Lung (tissue), 12 donors: ENCODE results near the gene JAKMIP3. TPM values are rescaled to one million over a fixed set of nuclear protein-coding genes. Genes with fewer than 3 reads are reported as not detected.

Experiments
- ATAC-seq: fragments of 200-7000 bp; cut with Tn5 transposase; one replicate; pipeline ENCODE4 v1.9.1; 2020; ENCODE audit warnings: moderate number of reproducible peaks; ENCODE audit not compliant: insufficient read depth, low FRiP score
- DNase-seq, 3 donors: peaks; one replicate each; pipeline ENCODE4 v3.0.0-alpha.2; 2013 to 2017
- H3K27ac ChIP-seq, 2 donors: one replicate each; pipeline ENCODE4 v1.5.1; 2013; ENCODE audit warnings: mild to moderate bottlenecking in 2 of 2, moderate library complexity in 2 of 2, control low read depth in 1 of 2, inconsistent platforms in 1 of 2, low read depth in 1 of 2, low read length in 1 of 2
- H3K27me3 ChIP-seq, 3 donors: one replicate each; pipeline ENCODE4 v1.5.1; 2013; ENCODE audit warnings: low read length in 2 of 3; ENCODE audit not compliant: control insufficient read depth in 3 of 3, insufficient read depth in 3 of 3
- H3K36me3 ChIP-seq, 4 donors: one replicate each; pipeline ENCODE4 v1.5.1; 2013; ENCODE audit warnings: low read length in 4 of 4, mild to moderate bottlenecking in 1 of 4, moderate library complexity in 1 of 4; ENCODE audit not compliant: control insufficient read depth in 4 of 4, insufficient read depth in 4 of 4
- H3K4me1 ChIP-seq, 5 donors: one replicate each; pipeline ENCODE4 v1.5.1; 2013; ENCODE audit warnings: low read length in 5 of 5, mild to moderate bottlenecking in 2 of 5, moderate library complexity in 1 of 5; ENCODE audit not compliant: control insufficient read depth in 5 of 5, insufficient read depth in 5 of 5
- H3K4me3 ChIP-seq: one replicate; pipeline ENCODE4 v1.5.1; 2013; ENCODE audit warnings: mild to moderate bottlenecking, control low read depth, moderate library complexity
- H3K9ac ChIP-seq, 2 donors: one replicate each; pipeline ENCODE4 v1.5.1; 2013; ENCODE audit warnings: low read length in 2 of 2, control low read depth in 1 of 2; ENCODE audit not compliant: insufficient read depth in 1 of 2
- H3K9me3 ChIP-seq, 4 donors: one replicate each; pipeline ENCODE4 v1.5.1; 2013; ENCODE audit warnings: low read length in 3 of 4, mild to moderate bottlenecking in 1 of 4, moderate library complexity in 1 of 4; ENCODE audit not compliant: control insufficient read depth in 4 of 4, insufficient read depth in 3 of 4
- CTCF ChIP-seq: IDR thresholded peaks from 2 replicates; pipeline ENCODE4 v1.5.1; 2012; ENCODE audit warnings: mild to moderate bottlenecking; ENCODE audit errors: control extremely low read depth, extremely low read depth
- WGBS, 2 donors: extraction: QIAGEN DNeasy Blood & Tissue Kit; methylation state at CpG; one replicate each; pipeline ENCODE4 v1.1.7; 2013; 5-methylcytosine and 5-hydroxymethylcytosine counted together
- polyA plus RNA-seq, 2 donors: library from polyadenylated mRNA; stranded (reverse); fragments of 200-250 nt; gene quantifications; one replicate each; pipeline ENCODE4 v1.2.1, GENCODE V29; 2013
- total RNA-seq, 2 donors: library from RNA; depleted of rRNA in 1 of 2; stranded (reverse); fragments of >200 nt in 1 of 2; gene quantifications; one replicate each; pipeline ENCODE4 v1.2.1, GENCODE V29; 2014 to 2021
- donor health status: control.
- donor health status: control.
- donor health status: Bipolar disorder and iron deficiency.
- donor health status: healthy.
- donor health status: DM: yes; HTN: yes; CAD: no.

JAKMIP3 gene
- total and polyA plus RNA-seq, 4 donors: 0.14 to 0.34 (median 0.21) TPM

GRCh38 chr10:132075909-132076577, 10.3 kb downstream of the JAKMIP3 start:
- Histone ChIP-seq H3K9ac (no peak overlapping the region), H3K27ac (no peak overlapping the region), H3K4me1 (peaks cover 0 to 3% (median 0%) of the 10 kb centered on the region in 5 donors), H3K9me3 (peaks cover 0 to 4% (median 0%) of the 10 kb centered on the region in 4 donors), H3K4me3 (no peak overlapping the region), H3K27me3 (peaks cover 0 to 7% (median 0%) of the 10 kb centered on the region in 3 donors), H3K36me3 (no peaks in the 10 kb centered on the region)
- DNase-seq (no peak), ATAC-seq (no peak)
- TF ChIP-seq CTCF: no peak
- WGBS, 2 donors: 74 to 77% methylated on average over 17 of the region's 17 CpGs

DNA sequence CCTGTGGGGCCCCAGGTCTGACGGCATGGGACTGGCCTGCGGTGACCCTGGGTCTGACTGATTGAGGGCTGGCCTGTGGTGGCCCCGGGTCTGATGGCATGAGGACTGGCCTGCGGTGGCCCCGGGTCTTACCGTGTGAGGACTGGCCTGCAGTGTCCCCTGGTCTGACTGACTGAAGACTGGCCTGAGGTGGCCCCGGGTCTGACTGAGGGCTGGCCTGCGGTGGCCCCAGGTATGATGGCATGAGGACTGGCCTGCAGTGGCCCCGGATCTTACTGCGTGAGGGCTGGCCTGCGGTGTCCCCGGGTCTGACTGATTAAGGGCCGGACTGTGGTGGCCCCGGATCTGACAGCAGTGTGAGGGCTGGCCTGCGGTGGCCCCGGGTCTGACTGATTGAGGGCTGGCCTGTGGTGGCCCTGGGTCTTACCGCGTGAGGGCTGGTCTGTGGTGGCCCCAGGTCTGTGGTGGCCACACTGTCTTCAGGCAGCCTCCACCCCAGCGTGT, 10.9 kb downstream of the JAKMIP3 start:
- Histone ChIP-seq H3K9ac (no peak overlapping the region), H3K4me3 (no peak overlapping the region), H3K9me3 (peaks cover 0 to 4% (median 0%) of the 10 kb centered on the region in 4 donors), H3K4me1 (peaks cover 0 to 3% (median 0%) of the 10 kb centered on the region in 5 donors), H3K27me3 (peaks cover 0 to 7% (median 0%) of the 10 kb centered on the region in 3 donors), H3K36me3 (no peaks in the 10 kb centered on the region), H3K27ac (no peak overlapping the region)
- WGBS, 2 donors: 89 to 91% methylated on average over 17 to 19 of the region's 19 CpGs
- no peak for TF ChIP-seq CTCF
- ATAC-seq: no peak
- DNase-seq: no peak

DNA sequence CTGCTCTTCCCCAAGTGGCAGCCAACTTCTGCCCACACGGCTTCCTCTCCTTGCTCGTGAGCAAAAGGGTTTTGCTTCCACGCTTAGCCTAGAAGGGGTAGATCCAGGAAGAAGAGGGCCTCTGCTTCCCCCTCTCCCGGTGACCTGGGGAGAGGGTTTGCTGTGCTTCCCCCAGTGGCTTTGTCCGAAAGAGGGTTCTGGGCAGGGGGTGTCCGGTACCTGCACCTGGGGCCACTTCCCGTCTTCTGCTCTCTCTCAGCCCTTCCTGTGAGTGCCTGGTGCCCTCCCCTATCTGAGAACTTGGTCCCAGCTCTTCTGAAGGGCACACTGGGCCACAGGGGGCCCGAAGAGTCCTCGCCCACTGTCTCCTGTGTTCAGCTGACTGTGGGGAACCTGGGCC, 11.3 kb downstream of the JAKMIP3 start:
- H3K4me1 ChIP-seq: peaks cover 0 to 3% (median 0%) of the 10 kb centered on the region in 5 donors
- ATAC-seq (no peak), DNase-seq (no peak)
- H3K27me3 ChIP-seq: peaks cover 0 to 7% (median 0%) of the 10 kb centered on the region in 3 donors
- H3K36me3 ChIP-seq: no peaks in the 10 kb centered on the region
- no peak overlapping the region for H3K27ac ChIP-seq
- no peak overlapping the region for H3K9ac ChIP-seq
- H3K4me3 ChIP-seq: no peak overlapping the region
- WGBS, 2 donors: 63 to 70% methylated on average over 9 of the region's 9 CpGs
- no peak for TF ChIP-seq CTCF
- peaks cover 0 to 4% (median 0%) of the 10 kb centered on the region in 4 donors for H3K9me3 ChIP-seq
